GM20000 (cell line): ENCODE data around the gene ZBED1.
"Not testable (repeated sequence)": the region's sequence is repeated elsewhere in the genome, so short reads cannot be mapped to it uniquely, and the experiment has no call there.

Source experiments
- DNase-seq: peaks from one replicate; pipeline ENCODE4 v3.0.0; 2012; ENCODE audit warnings: low spot score
- CTCF ChIP-seq: IDR thresholded peaks from 2 replicates; pipeline ENCODE4 v1.5.1; 2012; ENCODE audit warnings: mild to moderate bottlenecking, control low read depth; ENCODE audit errors: extremely low read depth, missing control alignments

ZBED1 gene

GRCh38 chrX:2457289-2458133, 43.3 kb downstream of the ZBED1 start:
- no peak for DNase-seq
- TF ChIP-seq CTCF: no peak

DNA sequence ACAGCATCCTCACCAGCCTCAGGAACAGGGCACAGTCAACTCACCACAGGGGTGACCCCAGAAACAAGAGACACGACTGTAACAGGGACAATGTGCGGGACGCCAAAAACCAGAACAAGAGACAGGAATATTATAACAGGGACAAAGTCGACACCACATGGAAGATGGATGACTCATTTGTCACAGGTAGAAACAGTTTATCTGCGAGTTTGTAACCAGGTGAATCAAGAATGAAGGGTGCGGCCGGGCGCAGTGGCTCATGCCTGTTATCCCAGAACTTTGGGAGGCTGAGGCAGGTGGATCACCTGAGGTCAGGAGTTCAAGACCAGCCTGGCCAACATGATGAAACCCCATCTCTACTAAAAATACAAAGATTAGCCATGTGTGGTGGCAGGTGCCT, 44.7 kb downstream of the ZBED1 start:
- DNase-seq: not testable (repeated sequence)

GRCh38 chrX:2454620-2455019, 46.2 kb downstream of the ZBED1 start:
- not testable (repeated sequence) for DNase-seq

DNA sequence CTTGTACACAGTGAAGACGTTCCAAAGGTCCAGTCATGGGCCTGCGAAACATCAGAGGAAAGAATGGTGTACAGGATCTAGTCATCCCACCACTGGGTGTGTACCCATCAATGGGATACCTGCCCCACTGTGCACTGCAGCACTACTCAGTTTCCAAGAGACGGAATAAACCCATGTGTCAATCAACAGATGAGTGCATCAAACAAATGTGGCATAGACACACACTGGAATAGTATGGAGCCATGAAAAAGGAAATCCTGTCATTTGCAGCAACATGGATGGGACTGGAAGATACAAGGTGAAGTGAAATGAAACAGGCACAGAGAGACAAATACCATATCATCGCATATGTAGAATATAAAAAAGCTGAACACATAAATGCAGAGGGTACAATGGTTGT, 48.0 kb downstream of the ZBED1 start:
- TF ChIP-seq CTCF: no peak
- no peak for DNase-seq

GRCh38 chrX:2452317-2452784, 48.4 kb downstream of the ZBED1 start:
- no peak for DNase-seq
- no peak for TF ChIP-seq CTCF

DNA sequence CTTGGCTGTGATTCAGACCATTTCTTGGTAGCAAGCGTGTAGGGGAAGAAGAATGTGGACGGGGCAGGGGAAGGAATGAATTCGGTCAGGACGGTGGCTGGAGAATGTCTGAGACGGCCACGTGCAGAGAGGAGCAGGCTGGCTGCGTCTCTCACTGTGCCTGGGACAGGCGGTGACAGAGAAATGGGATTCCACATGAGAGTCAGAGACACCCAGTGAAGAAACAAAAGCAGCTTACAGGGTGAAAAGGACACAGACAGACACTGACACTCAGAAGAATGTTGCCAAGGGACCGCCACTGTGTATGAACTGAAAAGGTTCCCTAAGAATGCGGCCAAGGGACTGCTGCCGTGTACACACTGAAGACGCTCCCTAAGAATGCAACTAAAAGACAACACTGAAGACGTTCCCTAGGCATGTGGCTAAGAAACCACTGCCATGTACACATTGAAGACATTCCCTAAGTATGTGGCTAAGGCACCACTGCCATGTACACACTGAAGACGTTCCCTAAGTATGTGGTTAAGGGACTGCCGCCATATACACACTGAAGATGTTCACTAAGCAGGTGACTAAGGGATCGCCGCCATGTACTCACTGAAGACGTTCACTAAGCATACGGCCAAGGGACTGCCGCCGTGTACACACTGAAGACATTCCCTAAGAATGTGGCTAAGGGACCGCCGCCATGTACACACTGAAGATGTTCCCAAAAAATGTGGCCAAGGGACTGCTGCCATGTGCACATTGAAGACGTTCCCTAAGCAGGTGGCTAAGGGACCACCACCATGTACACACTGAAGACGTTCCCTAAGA, 49.1 kb downstream of the ZBED1 start:
- no peak for TF ChIP-seq CTCF
- DNase-seq: no peak

DNA sequence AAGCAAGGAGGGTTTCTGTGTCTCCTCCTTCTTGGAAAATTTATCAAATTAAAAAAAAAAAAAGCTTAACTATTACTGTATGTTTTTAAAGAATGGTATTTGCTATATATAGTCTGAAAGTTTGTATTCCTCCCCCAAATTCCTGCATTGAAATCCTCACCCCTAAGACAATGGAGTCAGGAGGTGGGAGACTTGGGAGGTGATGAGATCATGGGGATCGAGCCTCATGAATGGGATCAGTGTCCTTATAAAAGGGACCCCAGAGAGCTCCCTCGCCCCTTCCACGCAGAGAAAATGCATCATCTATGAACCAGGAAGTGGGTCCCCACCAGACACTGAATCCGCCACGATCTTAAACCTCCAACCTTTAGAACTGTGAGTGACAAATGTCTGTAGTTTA, 50.1 kb downstream of the ZBED1 start:
- no peak for DNase-seq
- no peak for TF ChIP-seq CTCF

GRCh38 chrX:2449135-2449886, 51.5 kb downstream of the ZBED1 start:
- no peak for TF ChIP-seq CTCF
- no peak for DNase-seq
